HL-60 (cell line): ENCODE measurements around the gene SMARCE1.

Source experiments
- DNase-seq, 2 experiments: peaks; one replicate each; pipeline ENCODE4 v3.0.0-alpha.2; 2010 to 2020; ENCODE audit warnings: low read depth in 1 of 2, low spot score in 1 of 2
- H3K27ac ChIP-seq: fragments of 250-450 bp; sonication (Bioruptor Pico); replicated peaks from 2 replicates; pipeline ENCODE4 v1.5.1; 2020; ENCODE audit warnings: mild to moderate bottlenecking, moderate library complexity
- H3K27me3 ChIP-seq: fragments of 250-450 bp; sonication (Bioruptor Pico); 2 replicates; pipeline ENCODE4 v1.5.1; 2021; ENCODE audit warnings: mild to moderate bottlenecking, moderate library complexity; ENCODE audit not compliant: insufficient read depth, poor library complexity, severe bottlenecking
- H3K4me3 ChIP-seq: replicated peaks from 2 replicates; pipeline ENCODE4 v1.5.1; 2011; ENCODE audit warnings: mild to moderate bottlenecking, control low read depth, low read length; ENCODE audit not compliant: insufficient read depth
- GABPA ChIP-seq: IDR thresholded peaks from 2 replicates; pipeline ENCODE4 v1.6.1; 2012; ENCODE audit warnings: low read depth
- POLR2AphosphoS5 ChIP-seq: IDR thresholded peaks from 2 replicates; pipeline ENCODE4 v1.6.1; 2012; ENCODE audit warnings: low read depth
- SPI1 ChIP-seq: IDR thresholded peaks from 2 replicates; pipeline ENCODE4 v1.6.1; 2012; ENCODE audit warnings: low read depth, mild to moderate bottlenecking, borderline replicate concordance
- TF ChIP-seq, protein P1 (sequence below): IDR thresholded peaks from one replicate; pipeline ENCODE4 v1.5.1; 2011; ENCODE audit warnings: low read length, control low read depth, inconsistent platforms; ENCODE audit not compliant: insufficient read depth
- TF ChIP-seq, protein P2 (sequence below): IDR thresholded peaks from 2 replicates; pipeline ENCODE4 v1.6.1; 2012; ENCODE audit warnings: low read depth; ENCODE audit not compliant: insufficient replicate concordance

SMARCE1 gene

DNA sequence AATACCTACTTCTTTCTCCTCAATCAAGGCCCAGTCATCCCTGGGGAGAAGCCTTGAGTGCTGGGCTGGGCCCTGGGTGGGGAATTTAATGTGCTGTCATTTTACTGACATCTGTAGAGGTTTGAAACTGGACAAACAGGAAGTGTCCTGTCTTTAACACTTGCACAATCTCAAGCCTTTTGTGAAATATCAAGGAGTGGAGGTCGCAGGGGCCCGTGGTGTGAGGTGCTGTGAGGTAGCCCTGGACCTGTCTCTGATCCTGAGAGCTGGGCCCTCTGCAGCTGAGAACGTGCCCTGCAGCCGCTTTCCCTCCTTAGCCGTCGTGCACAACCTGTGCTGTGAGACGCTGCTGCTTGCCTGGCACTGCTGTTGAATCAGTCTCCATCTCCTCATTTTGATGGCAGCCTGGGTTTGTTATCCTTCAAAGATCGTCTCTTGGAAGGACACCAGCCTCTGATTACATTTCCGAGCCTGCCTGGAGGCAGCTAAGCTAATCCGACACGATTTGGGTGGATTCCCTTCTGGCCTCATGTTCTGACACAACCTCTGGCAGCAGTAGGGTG lies 29.9 kb downstream of the SMARCE1 start:
- Histone ChIP-seq H3K27me3 (peaks cover 4% of the 10 kb centered on the region), H3K27ac (no peak overlapping the region), H3K4me3 (no peak overlapping the region)
- no peak for DNase-seq
- TF ChIP-seq SPI1: no peak; the same call in 1 of the 2 replicates
- no peak for TF ChIP-seq GABPA
- TF ChIP-seq, protein P1, sequence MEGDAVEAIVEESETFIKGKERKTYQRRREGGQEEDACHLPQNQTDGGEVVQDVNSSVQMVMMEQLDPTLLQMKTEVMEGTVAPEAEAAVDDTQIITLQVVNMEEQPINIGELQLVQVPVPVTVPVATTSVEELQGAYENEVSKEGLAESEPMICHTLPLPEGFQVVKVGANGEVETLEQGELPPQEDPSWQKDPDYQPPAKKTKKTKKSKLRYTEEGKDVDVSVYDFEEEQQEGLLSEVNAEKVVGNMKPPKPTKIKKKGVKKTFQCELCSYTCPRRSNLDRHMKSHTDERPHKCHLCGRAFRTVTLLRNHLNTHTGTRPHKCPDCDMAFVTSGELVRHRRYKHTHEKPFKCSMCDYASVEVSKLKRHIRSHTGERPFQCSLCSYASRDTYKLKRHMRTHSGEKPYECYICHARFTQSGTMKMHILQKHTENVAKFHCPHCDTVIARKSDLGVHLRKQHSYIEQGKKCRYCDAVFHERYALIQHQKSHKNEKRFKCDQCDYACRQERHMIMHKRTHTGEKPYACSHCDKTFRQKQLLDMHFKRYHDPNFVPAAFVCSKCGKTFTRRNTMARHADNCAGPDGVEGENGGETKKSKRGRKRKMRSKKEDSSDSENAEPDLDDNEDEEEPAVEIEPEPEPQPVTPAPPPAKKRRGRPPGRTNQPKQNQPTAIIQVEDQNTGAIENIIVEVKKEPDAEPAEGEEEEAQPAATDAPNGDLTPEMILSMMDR: no peak
- TF ChIP-seq, protein P2, sequence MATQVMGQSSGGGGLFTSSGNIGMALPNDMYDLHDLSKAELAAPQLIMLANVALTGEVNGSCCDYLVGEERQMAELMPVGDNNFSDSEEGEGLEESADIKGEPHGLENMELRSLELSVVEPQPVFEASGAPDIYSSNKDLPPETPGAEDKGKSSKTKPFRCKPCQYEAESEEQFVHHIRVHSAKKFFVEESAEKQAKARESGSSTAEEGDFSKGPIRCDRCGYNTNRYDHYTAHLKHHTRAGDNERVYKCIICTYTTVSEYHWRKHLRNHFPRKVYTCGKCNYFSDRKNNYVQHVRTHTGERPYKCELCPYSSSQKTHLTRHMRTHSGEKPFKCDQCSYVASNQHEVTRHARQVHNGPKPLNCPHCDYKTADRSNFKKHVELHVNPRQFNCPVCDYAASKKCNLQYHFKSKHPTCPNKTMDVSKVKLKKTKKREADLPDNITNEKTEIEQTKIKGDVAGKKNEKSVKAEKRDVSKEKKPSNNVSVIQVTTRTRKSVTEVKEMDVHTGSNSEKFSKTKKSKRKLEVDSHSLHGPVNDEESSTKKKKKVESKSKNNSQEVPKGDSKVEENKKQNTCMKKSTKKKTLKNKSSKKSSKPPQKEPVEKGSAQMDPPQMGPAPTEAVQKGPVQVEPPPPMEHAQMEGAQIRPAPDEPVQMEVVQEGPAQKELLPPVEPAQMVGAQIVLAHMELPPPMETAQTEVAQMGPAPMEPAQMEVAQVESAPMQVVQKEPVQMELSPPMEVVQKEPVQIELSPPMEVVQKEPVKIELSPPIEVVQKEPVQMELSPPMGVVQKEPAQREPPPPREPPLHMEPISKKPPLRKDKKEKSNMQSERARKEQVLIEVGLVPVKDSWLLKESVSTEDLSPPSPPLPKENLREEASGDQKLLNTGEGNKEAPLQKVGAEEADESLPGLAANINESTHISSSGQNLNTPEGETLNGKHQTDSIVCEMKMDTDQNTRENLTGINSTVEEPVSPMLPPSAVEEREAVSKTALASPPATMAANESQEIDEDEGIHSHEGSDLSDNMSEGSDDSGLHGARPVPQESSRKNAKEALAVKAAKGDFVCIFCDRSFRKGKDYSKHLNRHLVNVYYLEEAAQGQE: no peak
- TF ChIP-seq POLR2AphosphoS5: no peak

GRCh38 chr17:40616592-40616991 lies 31.0 kb downstream of the SMARCE1 start:
- no peak for DNase-seq
- Histone ChIP-seq H3K27me3 (peaks cover 4% of the 10 kb centered on the region), H3K27ac (no peak overlapping the region), H3K4me3 (no peak overlapping the region)
- no peak for TF ChIP-seq GABPA
- TF ChIP-seq, protein P1: no peak
- TF ChIP-seq, protein P2: no peak
- TF ChIP-seq SPI1: no peak
- TF ChIP-seq POLR2AphosphoS5: no peak

- H3K27me3 ChIP-seq: peaks cover 3% of the 10 kb centered on the region
- H3K4me3 ChIP-seq: no peak overlapping the region
- TF ChIP-seq GABPA: no peak
- TF ChIP-seq, protein P1: no peak
- TF ChIP-seq, protein P2: no peak
- TF ChIP-seq POLR2AphosphoS5: no peak
- TF ChIP-seq SPI1: no peak
- H3K27ac ChIP-seq: no peak overlapping the region
- DNase-seq: no peak
These were observed 31.7 kb downstream of the SMARCE1 start for GRCh38 chr17:40615841-40616476.
